ENCODE results near the gene GRAMD2A. TPM values are rescaled to one million over a fixed set of nuclear protein-coding genes. Genes with fewer than 3 reads are reported as not detected.

The GRAMD2A gene
- total and polyA plus RNA-seq, 11 donors = 0.03 to 0.45 TPM; not detected in 9

DNA sequence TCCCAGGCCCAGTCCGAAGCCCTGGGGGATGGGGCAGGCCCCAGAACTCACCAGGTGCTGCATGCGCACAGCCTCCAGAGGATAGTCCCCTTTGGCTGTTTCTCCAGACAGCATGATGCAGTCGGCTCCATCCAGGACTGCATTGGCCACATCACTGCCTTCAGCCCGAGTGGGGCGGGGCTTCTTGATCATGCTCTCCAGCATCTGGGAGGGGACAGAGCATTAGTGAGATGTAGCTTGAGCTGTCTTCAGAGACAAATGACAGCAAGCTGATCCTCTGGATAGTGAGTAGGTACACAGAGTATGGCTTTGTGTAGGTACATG lies 9.1 kb upstream of the GRAMD2A start:
- intact Hi-C loops (cut with DNase I) = loop anchor here in 3 of 10 donors (5.0 to 10.0 kb wide), 2 partner anchors 58 to 81 kb away; no protein-coding TSS in a partner anchor
- TF ChIP-seq, protein P1, sequence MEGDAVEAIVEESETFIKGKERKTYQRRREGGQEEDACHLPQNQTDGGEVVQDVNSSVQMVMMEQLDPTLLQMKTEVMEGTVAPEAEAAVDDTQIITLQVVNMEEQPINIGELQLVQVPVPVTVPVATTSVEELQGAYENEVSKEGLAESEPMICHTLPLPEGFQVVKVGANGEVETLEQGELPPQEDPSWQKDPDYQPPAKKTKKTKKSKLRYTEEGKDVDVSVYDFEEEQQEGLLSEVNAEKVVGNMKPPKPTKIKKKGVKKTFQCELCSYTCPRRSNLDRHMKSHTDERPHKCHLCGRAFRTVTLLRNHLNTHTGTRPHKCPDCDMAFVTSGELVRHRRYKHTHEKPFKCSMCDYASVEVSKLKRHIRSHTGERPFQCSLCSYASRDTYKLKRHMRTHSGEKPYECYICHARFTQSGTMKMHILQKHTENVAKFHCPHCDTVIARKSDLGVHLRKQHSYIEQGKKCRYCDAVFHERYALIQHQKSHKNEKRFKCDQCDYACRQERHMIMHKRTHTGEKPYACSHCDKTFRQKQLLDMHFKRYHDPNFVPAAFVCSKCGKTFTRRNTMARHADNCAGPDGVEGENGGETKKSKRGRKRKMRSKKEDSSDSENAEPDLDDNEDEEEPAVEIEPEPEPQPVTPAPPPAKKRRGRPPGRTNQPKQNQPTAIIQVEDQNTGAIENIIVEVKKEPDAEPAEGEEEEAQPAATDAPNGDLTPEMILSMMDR (IDR thresholded peaks at IDR 0.05) = no peak
- no peak for TF ChIP-seq POLR2A (IDR thresholded peaks at IDR 0.05)
- no peak overlapping the region for H3K27ac ChIP-seq
- no peak overlapping the region for H3K4me3 ChIP-seq
- ATAC-seq = no peak
- no peaks in the 10 kb centered on the region for H3K9me3 ChIP-seq
- H3K4me1 ChIP-seq = peaks cover 0 to 34% (median 28%) of the 10 kb centered on the region in 12 donors
- H3K36me3 ChIP-seq = peaks cover 11 to 100% (median 99%) of the 10 kb centered on the region in 9 donors
- DNase-seq = no peak
- no peaks in the 10 kb centered on the region for H3K27me3 ChIP-seq
- WGBS, 4 donors = 87 to 96% (median 89%) methylated on average over 4 to 5 of the region's 5 CpGs

DNA sequence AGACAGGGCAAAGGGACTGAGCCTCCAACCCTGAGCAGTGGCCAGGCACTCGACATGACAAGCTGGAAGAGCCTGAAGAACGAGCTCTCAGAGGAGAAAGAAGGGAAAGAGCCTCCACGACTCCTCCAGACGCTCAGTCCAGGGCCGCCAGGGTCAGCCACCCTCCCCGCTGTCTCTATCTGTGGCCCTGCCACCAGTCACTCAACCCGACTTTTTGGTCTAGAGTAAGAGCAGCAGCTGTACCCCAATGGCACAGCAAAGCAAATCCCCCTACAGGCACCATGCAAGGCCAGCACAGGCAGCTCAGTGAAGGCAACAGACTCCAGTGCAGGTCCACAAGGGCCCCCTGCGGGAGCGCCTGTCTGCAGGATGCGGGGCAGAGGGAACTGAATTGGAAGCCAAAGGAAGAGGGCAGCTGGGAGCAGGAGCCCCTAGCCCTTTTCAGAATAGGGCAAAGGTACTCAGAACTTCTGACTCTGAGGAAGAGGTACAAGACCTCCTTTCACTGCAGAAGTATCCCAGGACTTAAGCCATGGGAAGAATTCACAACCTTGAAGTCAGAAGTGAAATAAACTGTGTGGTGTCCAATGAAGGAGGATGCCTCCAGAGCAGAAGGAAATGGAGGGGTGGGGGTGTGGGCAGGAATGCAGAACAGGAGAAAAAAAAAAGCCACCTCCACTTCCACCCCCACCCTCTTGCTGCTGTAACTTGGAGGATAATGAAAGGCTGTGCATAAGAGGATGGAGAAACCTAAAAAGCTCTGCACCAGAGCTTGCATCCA lies 8.5 kb upstream of the GRAMD2A start:
- ATAC-seq (no peak), DNase-seq (no peak)
- no peaks in the 10 kb centered on the region for H3K9me3 ChIP-seq
- H3K27me3 ChIP-seq = no peaks in the 10 kb centered on the region
- whole genome bisulfite sequencing, 4 donors = 90 to 93% (median 91%) methylated on average over 10 of the region's 10 CpGs
- H3K27ac ChIP-seq = no peak overlapping the region
- no peak overlapping the region for H3K4me3 ChIP-seq
- H3K36me3 ChIP-seq = peaks cover 11 to 100% (median 99%) of the 10 kb centered on the region in 9 donors
- no peak for TF ChIP-seq POLR2A (IDR thresholded peaks at IDR 0.05)
- TF ChIP-seq, protein P1 (IDR thresholded peaks at IDR 0.05) = no peak
- intact Hi-C loops (cut with DNase I) = loop anchor here in 3 of 10 donors (5.0 to 10.0 kb wide), 2 partner anchors 59 to 81 kb away; no protein-coding TSS in a partner anchor
- peaks cover 4 to 40% (median 33%) of the 10 kb centered on the region in 12 donors for H3K4me1 ChIP-seq

DNA sequence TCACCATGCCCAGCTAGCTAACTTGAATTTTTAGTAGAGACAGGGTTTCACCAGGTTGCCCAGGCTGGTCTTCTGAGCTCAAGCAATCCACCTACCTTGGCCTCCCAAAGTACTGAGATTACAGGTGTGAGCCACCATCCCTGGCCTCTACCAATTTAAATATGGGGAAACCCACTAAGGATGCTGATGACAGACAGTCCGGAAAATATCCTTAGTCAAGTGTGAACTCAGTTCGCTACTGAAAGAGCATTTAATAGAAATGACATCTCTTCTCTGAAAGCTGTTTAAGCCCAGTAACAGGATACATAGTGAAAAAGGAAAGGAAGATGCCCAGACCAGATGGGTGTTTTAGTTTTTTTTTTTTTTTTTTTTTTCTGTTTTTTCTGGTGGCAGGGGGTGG lies 7.7 kb upstream of the GRAMD2A start:
- no peak for TF ChIP-seq POLR2A (IDR thresholded peaks at IDR 0.05)
- TF ChIP-seq, protein P1 (IDR thresholded peaks at IDR 0.05) = no peak
- Histone ChIP-seq H3K4me1 (peaks cover 6 to 48% (median 40%) of the 10 kb centered on the region in 12 donors), H3K9me3 (no peaks in the 10 kb centered on the region), H3K27ac (no peak overlapping the region), H3K4me3 (no peak overlapping the region), H3K27me3 (no peaks in the 10 kb centered on the region), H3K36me3 (peaks cover 9 to 100% (median 99%) of the 10 kb centered on the region in 9 donors)
- ATAC-seq = no peak
- no peak for DNase-seq
- intact Hi-C loops (cut with DNase I) = loop anchor here in 3 of 10 donors (5.0 to 10.0 kb wide), 2 partner anchors 60 to 82 kb away; no protein-coding TSS in a partner anchor
- 89 to 97% (median 93%) methylated on average over 2 of the region's 2 CpGs for WGBS, 4 donors

DNA sequence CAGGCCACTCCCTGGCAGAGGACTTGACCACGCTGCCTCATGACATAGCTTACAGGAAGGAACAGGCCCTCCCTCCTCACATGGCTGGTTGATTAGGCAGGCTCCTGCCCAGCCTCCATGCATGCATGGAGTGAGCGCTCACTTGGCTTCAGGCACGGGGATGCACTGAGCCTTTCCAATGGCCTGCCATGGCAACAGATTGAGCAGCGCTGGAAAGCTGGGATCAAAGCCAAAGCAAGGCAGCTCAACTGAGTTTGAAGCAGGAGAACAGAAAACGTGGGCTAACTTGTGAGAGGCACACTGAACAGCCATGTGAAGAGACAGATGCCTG lies 5.9 kb upstream of the GRAMD2A start:
- Histone ChIP-seq H3K9me3 (no peaks in the 10 kb centered on the region), H3K27ac (peak overlapping the region in 9 of 12 donors; percentile 52 to 80 (median 71)), H3K4me3 (no peak overlapping the region), H3K36me3 (peaks cover 6 to 100% (median 97%) of the 10 kb centered on the region in 9 donors), H3K27me3 (no peaks in the 10 kb centered on the region), H3K4me1 (peaks cover 6 to 54% (median 45%) of the 10 kb centered on the region in 12 donors)
- peak; percentile 77 to 92 (median 85) for DNase-seq
- no peak for TF ChIP-seq POLR2A (IDR thresholded peaks at IDR 0.05)
- TF ChIP-seq, protein P1 (IDR thresholded peaks at IDR 0.05) = no peak
- ATAC-seq = peak; percentile 85 to 95 (median 90)
- intact Hi-C loops (cut with DNase I) = loop anchor here in 7 of 10 donors (1.0 to 10.0 kb wide), 6 partner anchors 27 to 84 kb away; partner anchors contain the start of genes PKM (in 3 of the 7) and PARP6 (in 1 of the 7)
- WGBS, 4 donors = 19 to 26% (median 21%) methylated on average over 4 to 5 of the region's 5 CpGs
